ENCODE measurements around the gene TRIM41. TPM values are rescaled to one million over a fixed set of nuclear protein-coding genes. Genes with fewer than 3 reads are reported as not detected.

The TRIM41 gene
- total RNA-seq, 1 experiment from 2014 or later: 28.7 TPM

- no peak for DNase-seq
- peak overlapping the region; percentile 69 for H3K27ac Mint-ChIP-seq (ENCODE audit: unreplicated experiment)
- H3K9me3 Mint-ChIP-seq (ENCODE audit: unreplicated experiment): no peaks in the 10 kb centered on the region
- peak overlapping the region; percentile 80 for H3K4me3 Mint-ChIP-seq (ENCODE audit: unreplicated experiment)
- peaks cover 11% of the 10 kb centered on the region; the same call in 1 of the 2 replicates for H3K4me1 ChIP-seq
- BruUV-seq (replicated peaks): TSS peak; percentile 42
- no peaks in the 10 kb centered on the region for H3K9me3 ChIP-seq
- H3K4me1 Mint-ChIP-seq (ENCODE audit: low read depth, unreplicated experiment): peaks cover 13% of the 10 kb centered on the region
- TF ChIP-seq CTCF (IDR thresholded peaks at IDR 0.05; ENCODE audit: insufficient read depth in 1 of 2, low read depth in 1 of 2, low read length in 1 of 2, severe bottlenecking in 1 of 2, unreplicated experiment in 1 of 2): no peak
- ChIA-PET CTCF (interaction anchor here (0.6 to 1.7 kb wide), 2 partner anchors 8 to 100 kb away, joined by 3 to 6 read pairs; no protein-coding TSS in a partner anchor), POLR2A (interaction anchor here (0.7 to 2.6 kb wide), 3 partner anchors 13 to 76 kb away, joined by 4 to 11 read pairs (median 7); no protein-coding TSS in a partner anchor)
- peak overlapping the region; percentile 60 for H3K4me3 ChIP-seq (ENCODE audit: low read depth, low read length)
- intact Hi-C loops (cut with micrococcal nuclease; ENCODE audit: unreplicated experiment): loop anchor here (5.0 kb wide), 1 partner anchor 73 kb away; no protein-coding TSS in a partner anchor
- H3K27me3 ChIP-seq (replicated peaks; ENCODE audit: control insufficient read depth, insufficient read depth, low read length): no peaks in the 10 kb centered on the region
- no peaks in the 10 kb centered on the region for H3K36me3 ChIP-seq (ENCODE audit: control insufficient read depth, insufficient read depth, low read length)
- H3K36me3 Mint-ChIP-seq (ENCODE audit: insufficient read depth, unreplicated experiment): peaks cover 40% of the 10 kb centered on the region
- H3K27me3 Mint-ChIP-seq (ENCODE audit: insufficient read depth, unreplicated experiment): no peaks in the 10 kb centered on the region
Observed at GRCh38 chr5:181259974-181260719, 37.1 kb downstream of the TRIM41 start.

- intact Hi-C loops (cut with micrococcal nuclease; ENCODE audit: unreplicated experiment): loop anchor here (1.0 to 5.0 kb wide), 2 partner anchors 38 to 74 kb away; partner anchors contain the start of gene TRIM41
- no peak for TF ChIP-seq CTCF (IDR thresholded peaks at IDR 0.05; ENCODE audit: insufficient read depth in 1 of 2, low read depth in 1 of 2, low read length in 1 of 2, severe bottlenecking in 1 of 2, unreplicated experiment in 1 of 2)
- POLR2A ChIA-PET: interaction anchor here (1.0 to 2.6 kb wide), 4 partner anchors 9 to 76 kb away, joined by 3 to 11 read pairs (median 5); no protein-coding TSS in a partner anchor
- Histone ChIP-seq H3K4me3 (ENCODE audit: low read depth, low read length) (peak within 1 kb of the TSS; percentile 60), H3K27me3 (replicated peaks; ENCODE audit: control insufficient read depth, insufficient read depth, low read length) (no peaks in the 10 kb centered on the region), H3K9me3 (no peaks in the 10 kb centered on the region), H3K4me1 (peaks cover 11% of the 10 kb centered on the region; the same call in 1 of the 2 replicates), H3K36me3 (ENCODE audit: control insufficient read depth, insufficient read depth, low read length) (no peaks in the 10 kb centered on the region)
- no peaks in the 10 kb centered on the region for H3K27me3 Mint-ChIP-seq (ENCODE audit: insufficient read depth, unreplicated experiment)
- peaks cover 15% of the 10 kb centered on the region for H3K4me1 Mint-ChIP-seq (ENCODE audit: low read depth, unreplicated experiment)
- no TSS peak for BruUV-seq (replicated peaks)
- peaks cover 33% of the 10 kb centered on the region for H3K36me3 Mint-ChIP-seq (ENCODE audit: insufficient read depth, unreplicated experiment)
- no peaks in the 10 kb centered on the region for H3K9me3 Mint-ChIP-seq (ENCODE audit: unreplicated experiment)
- CTCF ChIA-PET: interaction anchor here (0.6 to 1.7 kb wide), 3 partner anchors 9 to 101 kb away, joined by 3 to 6 read pairs (median 4); no protein-coding TSS in a partner anchor
- peak within 1 kb of the TSS; percentile 80 for H3K4me3 Mint-ChIP-seq (ENCODE audit: unreplicated experiment)
- H3K27ac Mint-ChIP-seq (ENCODE audit: unreplicated experiment): peak within 1 kb of the TSS; percentile 69
- DNase-seq: peak; percentile 91 to 95
Observed at GRCh38 chr5:181260720-181261319, 37.7 kb downstream of the TRIM41 start, which contains the start of gene TRIM52. TRIM52 (minus strand) TSS chr5:181261143; CDS start chr5:181260813, 330 bp downstream.
